Spinal cord (tissue), 10 donors: ENCODE results near the gene GOLGA6L22. TPM values are rescaled to one million over a fixed set of nuclear protein-coding genes. Genes with fewer than 3 reads are reported as not detected.
A peak's percentile ranks its signal among the peaks of the same experiment; 100 is the strongest.
"Not testable (repeated sequence)": the region's sequence is repeated elsewhere in the genome, so short reads cannot be mapped to it uniquely, and the experiment has no call there.

Source experiments
- DNase-seq, 6 donors: peaks; one replicate each; pipeline versions ENCODE4 v3.0.0 to v3.0.0-alpha.2; 2013 to 2015; ENCODE audit warnings: low spot score in 6 of 6, low read depth in 4 of 6
- H3K27ac ChIP-seq: one replicate; pipeline ENCODE4 v1.5.1; 2013; ENCODE audit warnings: low read depth, low read length, control low read depth
- H3K27me3 ChIP-seq: one replicate; pipeline ENCODE4 v1.6.1; 2013; ENCODE audit warnings: low read length; ENCODE audit not compliant: control insufficient read depth, insufficient read depth
- H3K36me3 ChIP-seq: one replicate; pipeline ENCODE4 v1.6.1; 2013; ENCODE audit warnings: low read length; ENCODE audit not compliant: control insufficient read depth, insufficient read depth
- H3K4me1 ChIP-seq: one replicate; pipeline ENCODE4 v1.6.1; 2013; ENCODE audit warnings: low read length; ENCODE audit not compliant: control insufficient read depth, insufficient read depth
- H3K4me3 ChIP-seq: one replicate; pipeline ENCODE4 v1.5.1; 2013; ENCODE audit warnings: low read depth, low read length, control low read depth
- H3K9me3 ChIP-seq: one replicate; pipeline ENCODE4 v1.6.1; 2013; ENCODE audit warnings: low read length; ENCODE audit not compliant: control insufficient read depth, insufficient read depth
- whole genome bisulfite sequencing: methylation state at CpG from one replicate; pipeline ENCODE4 v1.1.5; 2013; ENCODE audit warnings: missing lambda C conversion rate; ENCODE audit not compliant: insufficient coverage; 5-methylcytosine and 5-hydroxymethylcytosine counted together
- long read RNA-seq, 4 donors: transcript quantifications; one replicate each; lab custom pipeline, GENCODE V29; 2026
- polyA plus RNA-seq, 2 donors: library from polyadenylated mRNA; unstranded; fragments of 120-200 nt; gene quantifications; one replicate each; pipeline ENCODE4 v1.2.1, GENCODE V29; 2013; ENCODE audit not compliant: insufficient read length in 2 of 2
- total RNA-seq, 2 donors: library from RNA; depleted of rRNA in 1 of 2; stranded (reverse); fragments of 120-200 nt in 1 of 2; fragments of >200 nt in 1 of 2; gene quantifications; one replicate each; pipeline versions ENCODE4 v1.2.3 to v1.2.4, GENCODE V29; 2013 to 2014
- donor health status: healthy.

The GOLGA6L22 gene
- total RNA-seq (not detected), polyA plus RNA-seq (not detected)
- long read RNA-seq, donor 1: 0 reads
- long read RNA-seq, donor 2: 0 reads
- long read RNA-seq, donor 3: 0 reads
- long read RNA-seq, donor 4: 0 reads

DNA sequence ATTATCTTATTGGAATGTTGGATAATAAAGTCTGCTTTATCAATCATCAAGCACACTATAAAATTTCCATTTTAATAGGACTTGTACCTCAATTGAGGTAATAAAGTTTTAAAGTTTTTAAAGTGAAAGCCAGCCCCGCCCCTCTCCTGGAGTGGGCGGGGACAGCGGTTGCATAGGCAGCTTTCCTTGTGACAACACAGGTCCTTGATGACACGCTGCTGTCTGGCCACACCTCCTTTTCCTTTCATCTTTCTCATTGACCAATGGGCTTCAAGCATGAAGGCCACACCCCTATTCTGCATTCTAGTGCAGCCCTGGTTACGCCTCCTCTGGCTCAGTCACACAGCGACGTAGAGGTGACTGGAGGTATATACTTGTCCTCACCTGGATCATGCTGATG is at the start of gene GOLGA6L22:
Gene GOLGA6L22 (plus strand): TSS at position 301 of the 400 bp plus-strand sequence. CDS start 91 bp downstream, at position 392.
- H3K9me3 ChIP-seq, H3K27ac ChIP-seq, H3K36me3 ChIP-seq, H3K4me1 ChIP-seq, H3K27me3 ChIP-seq, H3K4me3 ChIP-seq, DNase-seq: not testable (repeated sequence)
- WGBS: no CpG with 5 or more reads among the region's 7 CpGs

- H3K9me3 ChIP-seq, DNase-seq, H3K36me3 ChIP-seq, H3K4me1 ChIP-seq, H3K27ac ChIP-seq, H3K27me3 ChIP-seq, H3K4me3 ChIP-seq: not testable (repeated sequence)
- 90% methylated on average over 2 of the region's 19 CpGs for WGBS
These were observed 41.4 kb upstream of the GOLGA6L22 start for GRCh38 chr15:22417288-22417687.

- H3K4me3 ChIP-seq, H3K4me1 ChIP-seq, H3K36me3 ChIP-seq, DNase-seq, H3K27ac ChIP-seq, H3K27me3 ChIP-seq, H3K9me3 ChIP-seq: not testable (repeated sequence)
- 85% methylated on average over 5 of the region's 22 CpGs for WGBS
These were observed 40.9 kb upstream of the GOLGA6L22 start for GRCh38 chr15:22417795-22418194.

DNA sequence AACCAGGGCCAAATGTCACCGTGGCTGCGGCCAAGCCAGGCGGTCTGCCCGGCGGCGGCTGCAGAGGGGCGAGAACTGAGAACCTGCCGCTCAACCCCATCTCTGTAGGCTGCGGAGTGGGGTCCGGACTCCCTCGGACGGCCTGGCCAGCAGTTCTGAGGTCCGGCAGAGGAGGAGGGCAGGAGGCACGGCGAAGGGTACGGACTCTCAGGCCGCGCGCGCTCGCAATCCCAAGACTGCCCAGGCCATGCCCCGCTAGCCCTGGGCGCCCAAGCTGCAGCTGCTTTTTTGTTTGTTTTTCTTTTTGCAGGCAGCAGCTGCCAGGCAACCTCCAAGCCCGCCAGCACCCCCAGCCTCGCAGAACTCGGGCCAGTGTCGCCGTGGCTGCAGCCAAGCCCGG is 40.5 kb upstream of the GOLGA6L22 start:
- not testable (repeated sequence) for H3K4me3 ChIP-seq, H3K4me1 ChIP-seq, H3K9me3 ChIP-seq, DNase-seq, H3K36me3 ChIP-seq, H3K27ac ChIP-seq, H3K27me3 ChIP-seq
- WGBS: no CpG with 5 or more reads among the region's 29 CpGs

DNA sequence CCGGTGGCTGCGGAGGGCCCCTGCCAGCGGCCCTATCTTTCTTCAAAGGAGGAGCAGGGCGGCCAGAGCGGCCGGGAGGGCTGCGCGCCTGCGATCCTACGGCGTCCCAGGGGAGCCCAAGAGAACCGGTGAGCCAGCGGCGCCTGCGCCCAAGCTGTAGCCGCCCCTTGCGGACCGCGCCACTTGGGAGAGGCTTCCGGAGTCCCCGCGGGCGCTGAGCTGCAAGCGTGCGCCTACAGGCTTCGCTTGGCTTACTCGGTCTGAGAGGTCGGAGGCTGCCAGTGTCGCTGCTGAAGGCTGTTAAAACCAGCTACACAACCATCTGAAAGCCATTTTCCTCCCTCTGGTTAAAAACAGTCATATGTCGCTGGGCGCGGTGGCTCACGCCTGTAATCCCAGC is 40.0 kb upstream of the GOLGA6L22 start:
- not testable (repeated sequence) for H3K27ac ChIP-seq, DNase-seq, H3K4me3 ChIP-seq, H3K9me3 ChIP-seq, H3K4me1 ChIP-seq, H3K27me3 ChIP-seq, H3K36me3 ChIP-seq
- 87% methylated on average over 12 of the region's 33 CpGs for WGBS

DNA sequence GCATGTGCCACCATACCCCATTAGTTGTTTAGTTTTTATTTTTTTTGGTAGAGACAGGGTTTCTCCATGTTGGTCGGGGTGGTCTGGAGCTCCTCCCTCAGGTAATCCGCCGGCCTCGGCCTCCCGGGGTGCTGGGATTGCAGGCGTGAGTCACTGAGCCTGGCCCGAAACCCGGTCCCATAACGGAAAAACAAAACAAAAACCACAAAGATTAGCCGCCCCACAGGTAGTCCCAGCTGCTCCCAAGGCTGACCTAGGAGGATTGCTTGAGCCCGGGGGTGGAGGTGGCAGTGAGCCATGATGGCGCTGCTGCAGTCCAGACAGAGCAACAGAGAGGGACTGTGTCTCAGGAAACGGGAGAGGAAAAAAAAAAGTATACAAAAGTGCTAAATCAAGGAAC is 38.4 kb upstream of the GOLGA6L22 start:
- no CpG with 5 or more reads among the region's 13 CpGs for WGBS
- H3K27ac ChIP-seq, H3K9me3 ChIP-seq, H3K4me1 ChIP-seq, DNase-seq, H3K36me3 ChIP-seq, H3K4me3 ChIP-seq, H3K27me3 ChIP-seq: not testable (repeated sequence)

DNA sequence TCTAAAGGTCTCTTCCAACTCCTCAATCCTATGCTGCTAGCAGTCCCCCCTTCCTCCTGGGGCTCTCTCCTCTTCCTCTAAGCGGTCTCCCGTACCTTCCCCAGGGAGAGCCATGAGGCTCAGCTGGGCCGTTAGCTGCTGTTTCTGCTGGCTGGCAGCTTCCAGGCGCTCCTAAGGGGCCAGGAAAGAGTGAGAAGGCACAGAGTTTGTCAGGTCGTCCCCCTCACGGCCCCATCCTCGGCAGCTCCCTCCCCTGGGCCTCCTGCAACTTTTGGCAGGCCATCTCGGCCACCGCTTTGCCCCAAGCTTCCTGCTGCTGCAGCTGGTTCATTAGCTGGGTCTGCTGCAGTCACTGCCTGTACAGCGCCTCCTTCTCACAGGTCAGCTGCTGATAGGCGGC is 29.3 kb upstream of the GOLGA6L22 start:
- H3K4me3 ChIP-seq, H3K27ac ChIP-seq, H3K9me3 ChIP-seq, H3K36me3 ChIP-seq, DNase-seq, H3K4me1 ChIP-seq, H3K27me3 ChIP-seq: not testable (repeated sequence)
- no CpG with 5 or more reads among the region's 11 CpGs for WGBS

GRCh38 chr15:22431687-22432086 is 27.0 kb upstream of the GOLGA6L22 start:
- not testable (repeated sequence) for H3K27ac ChIP-seq, H3K36me3 ChIP-seq, H3K4me3 ChIP-seq, H3K9me3 ChIP-seq, H3K27me3 ChIP-seq, DNase-seq, H3K4me1 ChIP-seq
- 71% methylated on average over 1 of the region's 8 CpGs for WGBS

DNA sequence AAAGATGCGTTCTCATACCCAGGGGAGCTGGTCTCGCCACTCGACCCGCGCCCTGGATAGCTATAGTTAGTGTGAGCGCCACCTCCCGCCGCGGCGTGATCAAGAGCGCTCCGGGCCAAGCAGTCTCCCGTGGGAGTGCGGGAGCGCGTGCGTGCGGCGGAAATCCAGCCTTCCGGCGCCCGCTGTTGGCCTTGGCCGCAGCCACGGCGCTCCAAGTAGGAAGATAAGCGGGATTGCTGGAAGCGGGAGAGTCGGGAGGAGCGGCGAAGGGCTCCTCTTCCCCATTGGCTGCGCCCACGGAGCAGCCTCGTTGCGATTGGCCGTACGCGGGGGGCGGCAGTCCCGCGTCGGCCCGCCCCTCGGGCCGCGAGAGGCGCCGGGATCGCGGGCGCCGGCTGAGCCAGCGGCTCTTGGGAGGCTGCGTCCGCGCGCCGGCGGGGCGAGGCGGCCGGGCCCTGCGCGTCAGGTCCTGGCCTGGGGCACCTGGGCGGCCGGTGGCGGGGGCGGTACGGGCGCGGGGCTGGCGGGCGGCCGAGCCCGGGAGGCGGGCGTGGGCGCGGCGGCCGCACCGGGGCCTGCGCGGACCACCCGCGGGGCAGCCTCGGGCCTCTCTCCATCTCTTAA is 35.9 kb downstream of the GOLGA6L22 start:
- H3K4me3 ChIP-seq: peak overlapping the region; percentile 16
- DNase-seq: peak in 2 of 6 donors; percentile 13 to 87
- not testable (repeated sequence) for H3K36me3 ChIP-seq, H3K4me1 ChIP-seq, H3K27me3 ChIP-seq, H3K9me3 ChIP-seq, H3K27ac ChIP-seq
- WGBS: 0% methylated on average over 7 of the region's 86 CpGs

GRCh38 chr15:22497200-22497599 is 38.5 kb downstream of the GOLGA6L22 start:
- H3K4me3 ChIP-seq, DNase-seq, H3K36me3 ChIP-seq, H3K9me3 ChIP-seq, H3K4me1 ChIP-seq, H3K27me3 ChIP-seq, H3K27ac ChIP-seq: not testable (repeated sequence)
- no CpG with 5 or more reads among the region's 4 CpGs for WGBS
